A673 (cell line): Measurements from ENCODE around the gene PTPN18.

Experiments
- EZH2 ChIP-seq: fragments of 200-600 bp; sonication (generic); IDR thresholded peaks from 2 replicates; pipeline ENCODE4 v1.6.1; 2017; ENCODE audit warnings: borderline replicate concordance, low read depth, mild to moderate bottlenecking, mixed read lengths, antibody characterized with exemption, low read length; ENCODE audit not compliant: poor library complexity, severe bottlenecking
- TF ChIP-seq, protein P1 (sequence below): fragments of 300-800, 200-600 bp; sonication (generic); conservative IDR thresholded peaks from 2 replicates; pipeline ENCODE4 v1.5.1; 2017; ENCODE audit warnings: low read depth, mild to moderate bottlenecking, antibody characterized with exemption, low read length, moderate library complexity, mixed read lengths

DNA sequence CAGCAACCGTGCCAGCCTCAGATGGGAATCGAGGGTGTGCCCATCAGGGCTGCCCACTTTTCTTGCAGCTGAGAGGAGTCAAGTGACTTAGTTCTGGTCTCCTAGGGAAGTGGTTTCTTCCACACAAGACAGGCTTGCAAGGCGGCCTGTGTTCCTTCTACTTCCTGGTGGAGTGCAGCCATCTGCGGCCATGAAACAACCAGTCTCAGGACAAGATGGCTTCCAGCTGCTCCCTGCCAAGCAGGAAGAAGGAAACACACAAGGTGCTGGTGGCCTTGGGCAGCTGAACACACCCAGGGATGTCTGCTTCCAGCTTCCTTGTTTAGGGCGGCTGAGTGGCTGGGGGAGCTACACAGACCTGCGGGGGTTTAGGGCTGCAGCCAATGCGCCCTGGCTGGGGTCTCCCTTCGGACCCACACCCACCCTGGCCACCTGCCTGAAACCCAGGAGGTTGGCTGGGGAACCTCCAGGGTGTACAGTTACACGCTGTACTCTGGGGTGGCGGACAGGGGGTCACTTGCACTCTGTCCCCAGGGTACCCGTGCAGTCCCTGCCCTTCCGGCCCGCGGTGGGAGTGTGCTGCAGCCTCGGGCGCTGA is 34.7 kb downstream of the PTPN18 start:
- TF ChIP-seq, protein P1, sequence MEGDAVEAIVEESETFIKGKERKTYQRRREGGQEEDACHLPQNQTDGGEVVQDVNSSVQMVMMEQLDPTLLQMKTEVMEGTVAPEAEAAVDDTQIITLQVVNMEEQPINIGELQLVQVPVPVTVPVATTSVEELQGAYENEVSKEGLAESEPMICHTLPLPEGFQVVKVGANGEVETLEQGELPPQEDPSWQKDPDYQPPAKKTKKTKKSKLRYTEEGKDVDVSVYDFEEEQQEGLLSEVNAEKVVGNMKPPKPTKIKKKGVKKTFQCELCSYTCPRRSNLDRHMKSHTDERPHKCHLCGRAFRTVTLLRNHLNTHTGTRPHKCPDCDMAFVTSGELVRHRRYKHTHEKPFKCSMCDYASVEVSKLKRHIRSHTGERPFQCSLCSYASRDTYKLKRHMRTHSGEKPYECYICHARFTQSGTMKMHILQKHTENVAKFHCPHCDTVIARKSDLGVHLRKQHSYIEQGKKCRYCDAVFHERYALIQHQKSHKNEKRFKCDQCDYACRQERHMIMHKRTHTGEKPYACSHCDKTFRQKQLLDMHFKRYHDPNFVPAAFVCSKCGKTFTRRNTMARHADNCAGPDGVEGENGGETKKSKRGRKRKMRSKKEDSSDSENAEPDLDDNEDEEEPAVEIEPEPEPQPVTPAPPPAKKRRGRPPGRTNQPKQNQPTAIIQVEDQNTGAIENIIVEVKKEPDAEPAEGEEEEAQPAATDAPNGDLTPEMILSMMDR = no peak
- TF ChIP-seq EZH2 = no peak
